ENCODE data around the gene CSMD2. TPM values are rescaled to one million over a fixed set of nuclear protein-coding genes. Genes with fewer than 3 reads are reported as not detected.

Gene CSMD2
- total and polyA plus RNA-seq, 2 of the 8 experiments (the other 6 are each of a cell fraction or from before 2014, with no cell fraction given): 7.0 to 14.7 TPM

DNA sequence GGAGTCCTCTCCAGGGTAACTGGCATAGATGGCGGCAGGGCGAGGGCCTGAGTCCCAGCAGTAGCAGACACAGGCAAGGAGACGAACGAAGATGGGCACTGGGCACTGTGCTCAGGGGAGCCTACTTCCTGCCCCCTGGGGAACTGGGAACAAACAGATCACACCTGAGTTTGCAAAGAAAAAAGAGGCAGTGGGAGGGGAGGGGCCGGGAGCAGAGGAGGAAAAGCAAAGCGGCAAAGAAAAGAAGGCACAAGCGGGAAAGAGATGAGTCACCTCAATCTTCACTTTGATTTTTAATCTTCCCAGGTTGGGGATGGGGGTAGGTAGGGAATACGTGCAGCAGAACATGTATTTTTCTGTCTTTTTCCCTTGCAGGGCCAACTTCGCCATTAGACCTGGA lies 648.6 kb downstream of the CSMD2 start:
- DNase-seq (ENCODE audit: low read depth in 1 of 2, low spot score in 2 of 2) (peak in 1 of 2 experiments; percentile 5), FAIRE-seq (no peak)
- Histone ChIP-seq H4K8ac (ENCODE audit: extremely low read depth, insufficient read depth, low read length) (no peak overlapping the region), H3K9me3 (ENCODE audit: insufficient read depth in 2 of 2, low read depth in 1 of 2, low read length in 1 of 2) (no peaks in the 10 kb centered on the region; a peak in 1 of 4 replicates), H3K56ac (replicated peaks; ENCODE audit: insufficient read length, low read depth, low read length) (no peak overlapping the region), H3K4me2 (ENCODE audit: insufficient read depth in 1 of 2, low read depth in 2 of 2, low read length in 2 of 2) (no peak overlapping the region), H2BK120ac (replicated peaks; ENCODE audit: low read depth, low read length) (no peak overlapping the region), H3K27ac (ENCODE audit: low read depth, low read length) (no peak overlapping the region), H3K14ac (ENCODE audit: insufficient read length) (no peak overlapping the region), H3K23me2 (ENCODE audit: low read depth, low read length) (no peaks in the 10 kb centered on the region), H3K36me3 (ENCODE audit: control insufficient read depth in 2 of 4, insufficient read depth in 4 of 4, low read length in 3 of 4) (peaks cover 0 to 3% (median 0%) of the 10 kb centered on the region in 4 experiments; a peak in 2 of 8 replicates), H2AK5ac (ENCODE audit: low read depth, low read length) (no peak overlapping the region), H4K91ac (replicated peaks; ENCODE audit: insufficient read length, low read length) (no peak overlapping the region), H3K4me1 (replicated peaks in 1 of 4; ENCODE audit: control insufficient read depth in 3 of 4, insufficient read depth in 4 of 4, low read length in 3 of 4) (peaks cover 0 to 7% (median 2%) of the 10 kb centered on the region in 4 experiments; a peak in 5 of 7 replicates), H3K4me3 (ENCODE audit: extremely low read depth in 1 of 4, insufficient read depth in 2 of 4, low read depth in 3 of 4, low read length in 4 of 4) (no peak overlapping the region), H2BK15ac (ENCODE audit: low read length) (no peak overlapping the region), H3K79me2 (ENCODE audit: control insufficient read depth in 1 of 2, insufficient read depth in 2 of 2, low read length in 2 of 2) (no peaks in the 10 kb centered on the region), H4K20me1 (replicated peaks in 1 of 2; ENCODE audit: control insufficient read depth in 1 of 2, insufficient read depth in 2 of 2, low read length in 2 of 2) (peaks cover 0 to 4% of the 10 kb centered on the region in 2 experiments), H2AFZ (ENCODE audit: low read length) (no peak overlapping the region), H3K23ac (ENCODE audit: insufficient read length) (no peak overlapping the region), H2BK12ac (ENCODE audit: low read depth, low read length) (no peak overlapping the region), H4K5ac (ENCODE audit: insufficient read length, low read depth, low read length) (no peak overlapping the region), H3K9ac (replicated peaks in 1 of 4; ENCODE audit: extremely low read depth in 1 of 4, low read depth in 3 of 4, low read length in 3 of 4) (no peak overlapping the region), H3K79me1 (ENCODE audit: low read depth, low read length) (no peaks in the 10 kb centered on the region), H2BK20ac (ENCODE audit: low read length) (no peak overlapping the region), H3K4ac (replicated peaks; ENCODE audit: insufficient read length, low read depth, low read length) (no peak overlapping the region), H3K27me3 (replicated peaks in 1 of 4; ENCODE audit: control insufficient read depth in 3 of 4, extremely low read depth in 1 of 4, insufficient read depth in 3 of 4, low read length in 3 of 4) (no peaks in the 10 kb centered on the region), H3K18ac (ENCODE audit: extremely low read depth, low read length) (no peak overlapping the region), H2BK5ac (ENCODE audit: low read depth, low read length) (0 out of 2 replicates have a peak overlapping the region, but pooled peaks have one; percentile 12)
- TF ChIP-seq, protein P1, sequence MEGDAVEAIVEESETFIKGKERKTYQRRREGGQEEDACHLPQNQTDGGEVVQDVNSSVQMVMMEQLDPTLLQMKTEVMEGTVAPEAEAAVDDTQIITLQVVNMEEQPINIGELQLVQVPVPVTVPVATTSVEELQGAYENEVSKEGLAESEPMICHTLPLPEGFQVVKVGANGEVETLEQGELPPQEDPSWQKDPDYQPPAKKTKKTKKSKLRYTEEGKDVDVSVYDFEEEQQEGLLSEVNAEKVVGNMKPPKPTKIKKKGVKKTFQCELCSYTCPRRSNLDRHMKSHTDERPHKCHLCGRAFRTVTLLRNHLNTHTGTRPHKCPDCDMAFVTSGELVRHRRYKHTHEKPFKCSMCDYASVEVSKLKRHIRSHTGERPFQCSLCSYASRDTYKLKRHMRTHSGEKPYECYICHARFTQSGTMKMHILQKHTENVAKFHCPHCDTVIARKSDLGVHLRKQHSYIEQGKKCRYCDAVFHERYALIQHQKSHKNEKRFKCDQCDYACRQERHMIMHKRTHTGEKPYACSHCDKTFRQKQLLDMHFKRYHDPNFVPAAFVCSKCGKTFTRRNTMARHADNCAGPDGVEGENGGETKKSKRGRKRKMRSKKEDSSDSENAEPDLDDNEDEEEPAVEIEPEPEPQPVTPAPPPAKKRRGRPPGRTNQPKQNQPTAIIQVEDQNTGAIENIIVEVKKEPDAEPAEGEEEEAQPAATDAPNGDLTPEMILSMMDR (IDR thresholded peaks at IDR 0.05; ENCODE audit: control extremely low read depth in 1 of 3, insufficient read depth in 1 of 3, low read depth in 1 of 3, low read length in 3 of 3): no peak
- CTCF ChIA-PET (ENCODE audit: partially characterized antibody): no interaction called here
- POLR2A ChIA-PET (ENCODE audit: partially characterized antibody): no interaction called here
- WGBS, 2 experiments (ENCODE audit: extremely low coverage in 1 of 2, insufficient coverage in 1 of 2, insufficient read length in 1 of 2, insufficient replicate concordance in 2 of 2, low coverage in 1 of 2, low lambda C conversion rate in 2 of 2, missing lambda C conversion rate in 1 of 2): 75% methylated on average over 9 of the region's 9 CpGs; no CpG with 5 or more reads in 1 of the 2 experiments
